NCI-H1092 treated with DMSO at 0.1 percent for 48 hours (cell line): ENCODE measurements around the gene STXBP1.
"Not testable (repeated sequence)": the region's sequence is repeated elsewhere in the genome, so short reads cannot be mapped to it uniquely, and the experiment has no call there.

Experiments
- DNase-seq: peaks from one replicate; lab custom pipeline; 2025; lab: John Stamatoyannopoulos, UW

The STXBP1 gene

DNA sequence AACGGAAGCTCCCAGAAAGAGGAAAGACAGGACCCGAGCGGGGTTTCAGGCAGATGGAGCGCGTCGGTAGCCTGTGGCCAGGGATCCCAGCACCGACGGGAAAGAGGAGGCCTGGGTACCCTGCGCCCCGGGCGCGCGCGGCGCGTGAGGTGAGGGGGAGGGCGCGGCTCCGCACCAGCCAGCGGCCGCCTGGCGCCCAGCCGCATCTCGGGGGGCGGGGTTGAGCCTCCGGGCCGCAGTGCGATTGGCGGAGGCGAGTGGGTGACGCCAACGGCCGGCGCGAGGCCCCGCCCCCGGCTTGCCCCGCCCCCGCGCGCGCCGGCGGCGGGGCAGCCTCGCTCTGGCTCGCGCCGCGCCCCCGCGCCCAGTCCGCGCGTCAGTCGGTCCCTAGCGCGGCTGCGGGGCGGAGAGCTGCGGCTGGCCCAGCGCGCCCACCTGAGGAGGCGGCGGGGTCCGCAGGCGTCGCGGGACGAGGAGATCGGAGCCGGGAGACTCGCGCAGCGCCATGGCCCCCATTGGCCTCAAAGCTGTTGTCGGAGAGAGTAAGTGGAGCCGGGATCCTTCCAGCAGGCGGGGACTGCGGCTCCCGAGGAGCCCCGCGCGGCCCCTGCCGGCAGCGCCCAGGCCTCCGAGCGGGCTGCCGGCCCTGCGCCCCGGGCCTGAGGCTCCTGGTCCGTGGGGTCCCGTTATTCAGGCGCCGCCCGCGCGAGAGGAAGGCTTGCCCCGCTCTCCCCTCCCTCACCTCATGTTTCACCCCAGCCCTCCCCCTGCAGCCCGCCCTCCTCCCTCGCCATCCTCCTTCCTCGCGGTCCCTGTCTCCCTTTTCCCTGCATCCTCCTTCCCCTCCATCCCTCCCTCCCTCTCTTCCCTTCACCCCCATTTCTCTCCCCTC lies at the start of gene STXBP1:
TSS of gene STXBP1 (plus strand) at position 379 of the 892 bp plus-strand sequence. CDS start at position 506, 127 bp downstream.
- DNase-seq = peak; percentile 87

- no peak for DNase-seq
Observed at GRCh38 chr9:127562279-127562796, 49.7 kb upstream of the STXBP1 start.

- DNase-seq = no peak
Observed at GRCh38 chr9:127562841-127563401, 49.2 kb upstream of the STXBP1 start.

GRCh38 chr9:127563579-127563978 lies 48.5 kb upstream of the STXBP1 start:
- no peak for DNase-seq

DNA sequence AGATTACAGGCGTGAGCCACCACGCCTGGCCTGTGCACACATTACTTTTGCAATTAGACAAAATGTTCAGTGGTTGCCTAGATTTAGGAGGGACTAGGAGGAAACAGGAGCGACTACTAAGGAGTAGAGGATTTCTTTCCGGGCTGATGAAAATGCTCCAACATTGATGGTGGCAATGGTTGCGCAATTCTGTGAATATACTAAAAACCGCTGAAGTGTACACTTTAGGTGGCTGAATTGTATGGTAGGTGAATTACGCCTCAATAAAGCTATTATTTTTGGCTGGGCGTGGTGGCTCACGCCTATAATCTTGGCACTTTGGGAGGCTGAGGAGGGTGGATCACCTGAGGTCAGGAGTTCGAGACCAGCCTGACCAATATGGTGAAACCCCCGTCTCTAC lies 46.8 kb upstream of the STXBP1 start:
- DNase-seq = no peak

DNA sequence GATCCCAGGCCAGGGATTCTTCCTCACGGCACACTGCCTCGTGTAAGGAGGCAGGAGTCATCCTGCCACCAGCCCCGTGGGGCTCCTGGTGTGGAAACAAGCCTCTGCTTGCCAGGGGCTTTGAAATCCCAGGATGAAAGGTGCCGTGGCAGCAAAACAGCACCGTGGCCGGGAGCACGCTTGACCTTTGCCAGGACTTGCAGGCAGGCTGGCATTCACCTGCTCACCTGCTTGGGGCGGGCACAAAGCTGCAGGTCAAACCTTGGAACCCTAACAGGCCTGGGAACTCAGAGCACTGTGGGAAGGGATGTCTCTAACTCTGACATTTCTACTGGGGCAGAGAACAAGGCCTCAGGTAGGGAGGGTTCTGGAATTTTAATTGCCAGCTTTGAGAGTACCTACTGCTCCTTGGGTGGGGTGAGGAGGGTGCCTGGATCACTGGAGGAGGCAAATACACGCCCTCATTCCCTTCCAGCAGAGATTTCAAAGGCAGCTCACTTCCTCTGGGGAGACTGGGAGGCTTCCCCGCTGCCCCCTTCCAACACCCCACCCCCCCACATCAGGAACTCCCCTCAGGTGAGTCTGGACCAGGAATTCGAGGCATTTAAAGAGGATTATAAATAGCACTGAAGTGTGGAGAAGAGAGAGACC lies 45.6 kb upstream of the STXBP1 start:
- DNase-seq = no peak

DNA sequence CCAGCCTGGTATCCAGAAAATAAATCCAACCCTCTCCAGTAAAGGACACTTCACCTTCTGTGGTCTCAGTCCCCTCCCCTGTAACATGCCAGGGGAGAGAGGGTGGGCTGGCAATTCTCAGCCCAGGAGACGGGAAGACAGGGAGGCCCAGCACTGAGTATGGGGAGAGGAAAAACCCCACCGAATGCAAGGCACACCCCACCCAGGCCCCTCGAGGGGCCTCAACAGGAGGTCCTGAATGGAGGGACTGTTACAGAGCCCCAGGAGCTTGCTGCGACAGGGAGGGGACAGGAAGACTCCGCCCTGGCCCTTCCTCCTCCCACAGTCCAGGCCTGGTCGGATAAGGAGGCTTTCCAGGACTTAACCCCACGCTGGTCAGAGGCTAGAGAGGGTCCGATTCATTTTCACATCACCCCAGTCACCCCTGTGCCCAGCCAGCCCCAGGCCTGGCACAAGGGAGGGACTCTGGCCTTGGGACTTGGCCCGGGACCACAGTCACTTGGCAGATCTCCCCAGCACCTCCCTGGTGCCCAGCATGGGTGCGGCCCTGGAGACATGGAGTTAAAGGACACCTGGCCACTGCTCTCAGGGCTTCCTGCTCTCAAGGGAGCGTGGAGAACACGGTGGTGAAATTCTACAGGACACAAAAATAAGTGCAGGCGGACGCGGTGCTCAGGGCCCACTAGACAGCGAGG lies 44.9 kb upstream of the STXBP1 start:
- DNase-seq = no peak

- DNase-seq = no peak
Observed at GRCh38 chr9:127567730-127568617, 44.1 kb upstream of the STXBP1 start.

DNA sequence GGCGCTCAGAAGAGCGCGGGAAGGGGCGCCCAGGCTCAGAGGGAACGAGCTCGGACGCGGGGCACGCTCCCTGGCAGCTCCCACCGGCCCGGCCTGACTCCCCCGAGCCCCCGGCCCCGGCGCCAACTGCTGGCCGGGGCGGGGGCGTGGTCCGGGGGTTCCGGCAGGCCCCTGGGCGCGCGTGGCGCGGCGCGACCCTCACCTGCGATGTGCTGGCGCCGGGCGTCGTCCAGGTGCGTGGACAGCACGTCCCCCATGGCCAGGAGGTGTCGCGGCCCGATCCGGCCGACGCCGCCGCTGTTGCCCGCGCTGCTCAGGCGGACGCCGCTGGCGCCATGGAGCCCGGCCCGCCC lies 43.5 kb upstream of the STXBP1 start:
- DNase-seq = no peak

DNA sequence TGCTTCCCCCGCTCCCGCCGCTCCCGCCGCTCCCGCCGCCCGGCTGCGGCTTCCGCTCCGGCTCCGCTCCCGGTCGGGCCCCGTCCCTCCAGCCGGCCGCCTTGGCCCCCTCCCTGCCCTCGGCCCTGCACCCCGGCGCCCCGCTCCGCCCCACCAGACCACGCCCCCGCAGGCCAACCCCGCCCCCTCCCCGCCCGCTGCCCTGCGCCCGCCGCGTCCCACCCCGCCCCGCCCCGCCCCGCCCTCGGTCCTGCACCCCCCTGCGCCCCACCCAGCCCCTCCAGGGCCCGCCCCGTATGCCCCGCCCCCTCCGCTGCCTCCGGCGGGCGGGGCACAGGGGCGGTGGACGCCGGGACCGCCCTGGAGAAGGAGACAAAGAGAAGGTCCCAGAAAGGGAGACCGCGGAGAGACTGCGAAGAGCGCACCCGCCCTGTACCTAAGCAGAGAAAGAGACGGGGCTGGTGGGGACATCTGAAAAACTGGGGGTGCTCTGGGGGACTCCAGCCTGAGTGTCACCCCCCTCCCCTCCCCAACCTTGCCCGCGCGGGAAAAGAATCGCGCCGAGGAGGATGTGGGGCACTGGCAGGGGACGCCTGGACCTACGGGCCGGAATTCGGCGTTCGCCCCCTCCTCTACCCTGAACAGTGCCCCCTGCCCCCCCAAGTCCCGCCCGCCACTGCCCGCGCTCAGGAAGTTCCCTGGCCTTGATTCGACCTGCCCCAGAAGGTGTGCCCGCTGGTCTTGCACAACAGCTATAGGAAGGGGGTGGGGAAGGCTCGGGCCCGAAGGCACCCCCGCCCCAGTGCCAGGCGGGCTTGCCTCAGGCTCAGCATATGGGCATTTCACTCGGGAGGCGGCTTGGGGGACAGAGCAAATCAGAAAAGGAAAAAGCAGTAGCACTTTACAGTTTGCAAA lies 42.8 kb upstream of the STXBP1 start:
- DNase-seq = peak; percentile 76

DNA sequence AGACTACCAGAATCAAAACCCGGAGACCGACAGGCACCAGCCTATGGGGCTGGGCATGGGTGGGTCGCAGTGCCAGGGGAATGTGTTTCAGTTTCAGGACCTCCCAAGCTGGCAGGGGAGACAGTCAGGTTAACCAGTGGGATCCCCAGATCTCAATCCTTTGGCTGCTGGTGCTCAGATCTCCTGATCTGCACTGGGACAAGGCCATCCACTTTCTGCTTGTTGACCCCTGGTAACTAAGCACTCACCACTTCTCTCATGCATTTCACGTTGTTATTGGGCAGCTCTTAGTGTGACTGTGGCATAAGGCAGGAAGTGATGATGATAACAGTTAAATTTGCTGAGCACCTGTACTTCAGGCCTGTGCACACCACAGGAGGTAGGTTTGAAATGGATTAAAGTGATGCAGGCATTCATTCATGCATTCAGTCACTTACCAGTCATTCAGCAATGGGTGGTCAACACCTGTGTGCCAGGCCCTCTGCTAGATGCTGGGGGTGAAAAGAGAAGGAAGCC lies 42.1 kb upstream of the STXBP1 start:
- DNase-seq = peak; percentile 61

GRCh38 chr9:127570533-127571111 lies 41.5 kb upstream of the STXBP1 start:
- DNase-seq = peak; percentile 20

DNA sequence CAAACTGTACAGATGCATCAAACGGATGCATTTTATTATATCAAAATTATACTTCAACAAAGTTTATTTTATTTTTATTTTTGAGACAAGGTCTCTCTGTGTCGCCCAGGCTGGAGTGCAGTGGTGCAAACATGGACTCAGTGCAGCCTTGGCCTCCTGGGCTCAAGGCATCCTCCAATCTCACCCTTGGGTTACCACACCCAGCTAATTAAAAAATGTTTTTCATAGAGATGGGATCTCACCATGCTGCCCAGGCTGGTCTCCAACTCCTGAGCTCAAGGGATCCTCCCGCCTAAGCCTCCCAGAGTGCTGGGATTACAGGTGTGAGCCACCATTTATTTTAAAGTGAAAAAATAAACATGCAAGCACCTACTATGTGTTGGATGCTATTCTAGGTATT lies 40.1 kb upstream of the STXBP1 start:
- no peak for DNase-seq

DNA sequence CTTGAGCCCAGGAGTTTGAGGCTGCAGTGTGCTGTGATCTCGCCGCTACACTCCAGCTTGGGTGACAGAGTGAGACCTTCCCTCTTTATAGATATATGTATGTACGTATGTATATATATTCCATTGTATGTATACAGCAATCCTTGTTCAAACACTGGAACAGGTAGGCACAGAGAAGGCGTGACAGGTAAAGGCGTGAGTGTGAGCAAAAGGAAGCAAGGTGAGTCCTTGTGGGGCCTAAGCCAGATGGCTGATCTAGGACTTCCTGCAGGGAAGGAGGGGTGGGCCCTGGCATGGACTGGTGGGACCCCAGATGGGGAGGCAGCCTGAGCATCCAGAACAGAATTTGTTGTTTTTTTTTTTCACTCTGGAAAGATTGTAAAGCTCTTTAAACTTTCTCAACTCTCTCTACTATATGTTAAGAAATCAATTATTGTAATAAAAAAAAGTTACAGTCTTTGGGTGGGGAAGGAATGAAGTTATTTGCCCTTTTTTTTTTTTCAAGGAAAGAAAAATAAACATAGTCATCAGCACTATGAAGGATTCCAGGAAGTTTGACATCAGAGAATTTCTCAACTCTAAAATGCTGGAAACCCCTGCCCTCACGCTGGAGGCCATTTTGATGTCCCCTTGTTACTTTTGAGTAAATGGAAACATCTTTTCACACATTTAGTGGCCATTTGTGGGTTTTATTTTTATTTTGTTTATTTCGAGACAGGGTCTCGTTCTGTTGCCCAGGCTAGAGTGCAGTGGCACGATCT lies 38.9 kb upstream of the STXBP1 start:
- DNase-seq = no peak

DNA sequence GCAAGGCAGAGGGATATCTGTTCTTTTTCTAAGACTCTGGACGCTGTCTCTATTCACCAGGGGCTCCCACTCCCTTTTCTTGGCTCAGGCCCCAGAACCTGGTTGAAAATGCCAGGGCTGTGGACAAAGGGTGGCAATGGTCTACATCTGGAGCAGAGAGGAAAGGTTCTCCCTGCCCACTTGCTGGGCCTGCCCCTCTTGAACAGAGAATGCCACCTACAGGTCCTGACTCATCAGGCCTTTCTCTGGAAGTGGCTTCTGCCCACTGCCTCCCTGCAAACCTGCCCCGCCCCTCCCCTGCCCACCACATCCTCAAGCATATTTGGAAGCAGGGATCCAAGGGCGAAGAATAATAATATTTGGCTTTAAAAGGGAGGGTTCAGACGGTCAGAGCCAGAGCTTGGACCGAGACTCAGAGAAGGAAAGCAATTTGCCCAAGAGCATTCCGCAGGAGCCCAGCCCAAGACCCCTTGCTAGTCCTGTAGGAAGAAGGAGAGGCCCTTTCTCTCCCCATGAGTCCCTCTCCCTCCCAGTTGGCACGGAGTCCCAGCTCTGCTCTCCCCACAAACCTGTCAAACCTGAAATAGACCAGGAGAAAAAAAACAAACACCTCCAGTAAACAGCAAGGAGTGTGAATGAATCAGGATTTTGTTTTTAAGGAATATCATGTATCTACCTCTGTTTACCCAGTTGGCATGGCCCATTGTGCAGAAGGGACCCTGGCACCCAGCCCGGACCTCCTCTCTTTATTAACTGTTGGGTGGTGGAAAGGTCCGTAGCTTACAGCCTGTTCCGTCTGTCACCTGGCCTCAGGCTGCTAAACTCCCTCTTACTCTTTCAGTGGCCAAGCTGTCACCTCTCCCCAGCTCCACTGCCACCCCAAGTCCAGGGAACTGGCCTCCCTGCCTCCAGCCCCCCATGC lies 37.7 kb upstream of the STXBP1 start:
- peak; percentile 99 for DNase-seq

DNA sequence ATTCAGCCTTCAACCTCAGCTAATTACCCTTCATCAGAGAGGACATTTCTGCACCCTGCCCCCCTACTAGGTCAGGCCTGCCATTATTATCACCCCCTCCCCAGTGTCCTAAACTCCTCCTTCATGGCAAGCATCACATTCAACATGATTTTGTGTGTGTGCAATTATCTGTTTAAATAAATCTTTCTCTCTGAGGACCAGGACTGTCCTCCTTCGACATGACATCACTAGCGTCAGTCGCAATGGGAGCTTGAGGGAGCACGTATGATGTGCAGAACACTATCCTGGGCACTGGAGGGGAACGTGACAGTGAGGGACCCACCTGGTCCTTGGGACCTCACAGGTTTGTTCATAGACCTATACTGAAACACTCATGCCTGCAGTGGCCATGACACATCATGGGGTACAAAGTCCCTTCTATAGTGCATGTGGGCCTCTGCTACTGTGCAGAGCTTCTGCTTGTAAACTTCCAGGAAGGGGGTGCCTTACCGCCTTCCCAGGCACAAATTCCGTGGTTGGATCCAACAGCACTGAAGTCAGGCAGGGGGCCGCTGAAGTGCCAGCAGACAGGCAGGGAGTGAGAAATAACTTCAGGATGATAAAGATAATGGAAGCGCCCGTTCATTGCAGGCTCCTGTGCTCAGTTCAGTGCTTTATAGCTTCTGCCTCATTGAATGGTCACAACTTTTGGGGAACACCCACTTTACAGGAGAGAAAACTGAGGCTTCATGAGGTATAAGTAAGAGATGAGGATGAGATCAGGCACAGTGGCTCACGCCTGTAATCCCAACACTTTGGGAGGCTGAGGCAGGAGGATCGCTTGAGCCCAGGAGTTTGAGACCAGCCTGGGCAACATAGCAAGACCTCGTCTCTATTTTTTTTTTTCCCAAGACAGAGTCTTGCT lies 36.0 kb upstream of the STXBP1 start:
- peak; percentile 15 for DNase-seq

DNA sequence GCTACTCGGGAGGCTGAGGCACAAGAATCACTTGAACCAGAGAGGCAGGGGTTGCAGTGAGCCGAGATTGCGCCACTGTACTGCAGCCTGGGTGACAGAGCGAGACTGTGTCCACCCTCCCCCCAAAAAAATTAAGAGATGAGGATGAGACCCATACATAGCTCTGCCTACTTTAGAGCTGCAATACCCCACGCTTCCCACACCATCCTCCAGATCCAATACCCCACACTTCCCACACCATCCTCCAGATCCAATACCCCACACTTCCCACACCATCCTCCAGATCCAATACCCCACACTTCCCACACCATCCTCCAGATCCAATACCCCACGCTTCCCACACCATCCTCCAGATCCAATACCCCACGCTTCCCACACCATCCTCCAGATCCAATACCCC lies 34.9 kb upstream of the STXBP1 start:
- not testable (repeated sequence) for DNase-seq
